Medulla oblongata (tissue), 1 donor: ENCODE measurements around the gene COL9A3.

ENCODE experiments used
- DNase-seq: peaks from one replicate; pipeline ENCODE4 v3.0.0-alpha.2; 2015; ENCODE audit errors: extremely low spot score

The COL9A3 gene

DNA sequence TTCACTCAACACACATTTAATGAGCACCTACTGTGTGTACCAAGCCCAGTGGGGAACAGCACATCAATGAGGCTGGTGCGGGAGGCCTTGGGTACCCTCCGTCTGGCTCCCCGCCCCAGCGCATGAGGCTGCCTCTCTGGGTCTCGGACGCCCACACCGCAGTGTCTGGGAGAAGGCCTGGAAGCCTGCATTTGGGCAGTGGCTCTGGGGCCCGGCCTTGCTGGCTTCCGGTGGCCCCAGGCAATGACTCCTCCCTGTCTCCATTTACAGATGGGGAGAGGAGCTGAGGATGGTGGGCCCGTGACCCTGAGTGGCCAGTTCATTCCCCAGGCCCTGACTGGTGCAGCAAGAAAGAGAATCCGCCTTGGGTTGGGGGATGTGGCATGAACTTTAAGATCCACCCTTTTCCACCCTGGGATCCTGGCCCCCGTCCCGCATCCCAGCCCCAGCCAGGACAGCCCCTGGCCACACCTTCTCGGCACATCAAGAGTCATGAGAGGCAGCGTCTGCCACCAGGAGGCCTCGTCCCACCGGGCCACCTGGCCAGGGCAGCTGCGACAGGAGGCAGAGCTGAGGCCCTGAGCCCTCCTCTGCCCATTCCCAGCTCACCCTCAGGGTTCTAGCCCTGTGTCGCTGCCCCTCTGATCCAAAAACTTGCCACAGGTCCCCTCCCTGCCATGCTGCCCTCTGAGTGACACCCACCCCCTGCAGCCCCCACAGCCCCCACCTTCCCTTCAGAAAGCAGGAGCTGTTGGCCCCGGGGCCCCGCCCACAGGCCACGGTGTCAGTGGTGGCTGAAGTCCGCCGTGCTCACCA, 38.0 kb upstream of the COL9A3 start:
- DNase-seq: no peak

DNA sequence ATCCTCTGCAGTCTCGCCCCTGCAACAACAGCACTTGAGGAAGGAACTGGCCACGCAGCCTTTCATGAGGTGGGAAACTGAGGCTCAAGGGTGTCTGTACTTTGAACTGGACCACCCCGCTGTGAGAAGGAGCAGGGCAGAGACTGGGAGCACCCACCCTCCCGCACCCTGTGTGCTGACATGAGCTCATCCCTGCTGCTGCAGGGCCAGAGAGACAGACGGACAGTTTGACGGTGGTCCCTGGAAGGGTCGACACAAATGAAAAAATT, 37.5 kb upstream of the COL9A3 start:
- DNase-seq: no peak

GRCh38 chr20:62780204-62780603, 36.6 kb upstream of the COL9A3 start:
- no peak for DNase-seq

GRCh38 chr20:62780696-62781095, 36.2 kb upstream of the COL9A3 start:
- DNase-seq: no peak

GRCh38 chr20:62782149-62782892, 34.5 kb upstream of the COL9A3 start:
- no peak for DNase-seq

GRCh38 chr20:62782893-62783278, 34.0 kb upstream of the COL9A3 start:
- no peak for DNase-seq

DNA sequence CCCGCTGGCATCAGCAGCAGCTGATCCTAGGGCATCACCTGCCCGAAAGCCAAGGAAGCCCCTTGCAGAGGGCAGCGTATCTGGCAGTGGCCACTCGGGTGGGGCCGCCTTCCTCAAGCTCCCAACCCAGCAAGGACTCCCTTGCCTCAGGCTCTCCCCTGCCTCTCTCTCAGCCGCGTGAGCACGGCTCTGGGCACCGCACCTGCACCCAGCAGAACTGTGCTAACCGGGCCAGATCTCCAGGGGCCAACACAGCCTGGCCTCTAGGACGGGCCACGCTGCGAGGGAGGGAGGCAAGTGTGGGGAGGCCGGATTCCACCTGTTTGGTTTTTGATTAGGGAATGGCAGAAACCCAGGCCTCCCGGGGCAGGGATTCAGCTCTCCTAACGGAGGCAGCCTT, 32.4 kb upstream of the COL9A3 start:
- DNase-seq: no peak

GRCh38 chr20:62785393-62785792, 31.5 kb upstream of the COL9A3 start:
- no peak for DNase-seq

GRCh38 chr20:62786157-62786556, 30.7 kb upstream of the COL9A3 start:
- no peak for DNase-seq

DNA sequence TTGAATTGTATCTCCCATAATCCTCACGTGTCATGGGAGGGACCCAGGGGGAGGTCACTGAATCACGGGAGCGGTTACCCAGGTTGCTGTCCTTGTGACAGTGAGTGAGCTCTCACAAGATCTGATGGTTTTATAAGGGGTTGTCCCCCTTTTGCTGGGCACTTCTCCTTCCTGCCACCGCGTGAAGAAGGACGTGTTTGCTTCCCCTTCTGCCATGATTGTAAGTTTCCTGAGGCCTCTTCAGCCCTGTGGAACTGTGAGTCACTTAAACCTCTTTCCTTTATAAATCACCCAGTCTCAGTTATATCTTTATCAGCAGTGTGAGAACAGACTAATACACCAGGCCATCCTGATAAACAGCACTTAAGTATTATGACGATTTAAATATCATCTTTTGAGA, 29.5 kb upstream of the COL9A3 start:
- no peak for DNase-seq

DNA sequence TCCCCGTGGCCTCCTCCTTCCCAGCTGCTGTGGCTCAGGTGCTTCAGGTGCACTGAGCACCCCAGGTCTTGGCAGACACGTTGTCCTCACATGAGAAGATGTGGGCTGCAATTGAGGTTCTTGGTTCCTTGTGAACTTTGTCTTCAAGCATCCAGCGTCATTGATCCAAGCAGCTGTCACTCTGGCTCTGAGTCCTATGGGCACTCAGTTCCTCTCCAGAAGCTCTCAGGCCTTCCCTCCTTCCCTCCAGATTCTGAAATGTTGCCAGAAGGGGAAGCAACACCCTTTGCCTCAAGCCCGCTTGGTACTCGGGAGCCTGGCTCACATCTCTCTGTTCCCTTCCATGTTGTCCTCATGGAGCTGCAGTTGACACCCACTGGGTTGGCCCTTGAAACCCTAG, 29.0 kb upstream of the COL9A3 start:
- no peak for DNase-seq

DNA sequence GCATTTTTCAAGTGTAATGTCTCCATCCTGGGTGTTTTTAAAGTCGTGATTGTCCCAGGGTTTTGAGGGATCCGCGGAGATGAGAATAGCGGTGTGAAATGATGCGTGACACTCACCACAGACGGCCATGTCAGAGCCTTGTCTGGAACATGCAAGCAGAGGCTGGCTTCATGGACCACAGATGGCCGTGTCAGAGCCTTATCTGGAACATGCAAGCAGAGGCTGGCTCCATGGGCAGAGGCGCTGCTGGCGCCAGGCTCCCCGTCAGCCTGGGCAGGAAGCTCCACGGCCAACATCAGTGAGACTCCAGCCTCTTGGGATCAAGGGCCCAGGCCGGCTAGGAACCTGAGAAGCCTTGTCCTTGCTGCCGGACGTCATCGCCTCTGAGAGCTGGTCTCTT, 28.2 kb upstream of the COL9A3 start:
- DNase-seq: no peak

GRCh38 chr20:62790075-62790474, 26.8 kb upstream of the COL9A3 start:
- DNase-seq: no peak

DNA sequence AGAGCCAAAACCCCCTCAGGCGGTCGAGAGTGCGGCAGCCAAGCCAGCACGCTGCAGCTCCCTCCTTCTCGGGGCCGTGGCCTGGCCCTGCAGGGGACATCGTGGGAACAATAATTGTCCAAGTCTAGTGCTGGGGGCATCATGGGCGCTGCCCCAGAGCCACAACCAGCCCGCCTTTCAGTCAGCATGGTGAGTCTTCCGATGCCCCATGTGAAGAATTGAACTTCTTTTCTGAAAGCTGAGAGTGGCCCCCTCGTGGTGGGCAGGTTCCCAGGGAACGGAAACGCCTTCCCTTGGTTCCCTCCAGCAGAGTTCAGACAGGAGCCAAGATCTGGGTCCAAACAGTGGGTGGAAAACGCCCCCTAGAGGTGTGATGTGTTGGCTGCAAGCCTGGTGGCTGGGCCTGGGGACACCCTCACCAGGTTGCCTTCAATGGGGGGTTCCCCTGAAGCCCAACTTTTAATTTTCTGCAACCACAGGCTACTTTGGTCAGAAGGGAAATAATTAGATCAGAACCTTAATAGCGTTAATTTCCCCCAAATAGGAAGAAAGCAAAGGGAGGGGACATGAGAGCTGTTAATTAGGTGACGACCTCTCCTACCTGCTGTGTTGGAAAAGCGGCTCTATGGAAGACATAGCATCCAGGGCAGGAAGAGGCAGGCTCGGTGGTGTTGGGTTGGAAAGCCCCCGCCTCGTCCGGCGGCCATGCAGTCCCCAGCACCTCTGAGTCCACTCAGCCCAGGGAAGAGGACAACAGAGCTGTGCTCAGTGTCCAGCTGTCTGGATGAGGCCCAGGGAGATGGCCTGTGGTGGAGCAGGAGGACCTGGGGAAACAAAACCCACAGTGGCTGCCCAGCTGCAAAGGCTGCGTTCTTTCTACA, 25.3 kb upstream of the COL9A3 start:
- DNase-seq: peak; percentile 96

DNA sequence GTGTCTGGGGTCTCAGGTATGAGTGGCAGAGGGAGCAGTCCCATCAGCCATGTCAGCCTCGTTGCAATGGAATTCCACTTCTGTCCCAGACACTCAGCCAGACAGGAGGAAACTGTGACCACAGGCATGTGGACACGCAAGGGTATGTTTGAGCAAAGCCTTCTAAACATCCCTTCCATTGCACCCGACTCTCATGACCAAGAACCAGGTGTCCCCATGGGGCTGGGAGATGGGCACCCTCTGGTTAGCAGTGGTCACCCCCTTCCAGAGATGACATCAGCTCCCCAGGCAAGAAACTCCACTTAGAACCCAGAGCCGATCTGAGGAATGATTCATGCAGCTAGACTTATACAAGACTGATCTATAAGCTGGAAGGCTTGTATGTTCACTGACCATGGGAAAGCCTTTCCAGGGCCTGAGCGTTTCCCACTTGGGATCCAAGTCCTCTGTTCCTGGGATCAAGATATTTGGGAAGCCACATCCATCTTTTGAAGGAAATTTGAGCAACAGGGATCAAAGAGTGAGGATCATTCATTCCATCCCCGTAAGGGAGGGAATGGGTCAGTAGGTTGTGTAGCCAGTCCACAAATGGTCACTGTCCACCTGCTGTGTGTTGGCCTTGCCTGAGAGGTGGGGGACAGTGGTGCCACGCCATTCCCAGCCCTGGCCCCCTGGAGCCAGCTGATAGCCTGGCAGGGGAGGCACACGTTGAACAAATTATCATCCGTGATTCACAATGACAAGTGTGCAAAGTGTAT, 24.5 kb upstream of the COL9A3 start:
- no peak for DNase-seq

DNA sequence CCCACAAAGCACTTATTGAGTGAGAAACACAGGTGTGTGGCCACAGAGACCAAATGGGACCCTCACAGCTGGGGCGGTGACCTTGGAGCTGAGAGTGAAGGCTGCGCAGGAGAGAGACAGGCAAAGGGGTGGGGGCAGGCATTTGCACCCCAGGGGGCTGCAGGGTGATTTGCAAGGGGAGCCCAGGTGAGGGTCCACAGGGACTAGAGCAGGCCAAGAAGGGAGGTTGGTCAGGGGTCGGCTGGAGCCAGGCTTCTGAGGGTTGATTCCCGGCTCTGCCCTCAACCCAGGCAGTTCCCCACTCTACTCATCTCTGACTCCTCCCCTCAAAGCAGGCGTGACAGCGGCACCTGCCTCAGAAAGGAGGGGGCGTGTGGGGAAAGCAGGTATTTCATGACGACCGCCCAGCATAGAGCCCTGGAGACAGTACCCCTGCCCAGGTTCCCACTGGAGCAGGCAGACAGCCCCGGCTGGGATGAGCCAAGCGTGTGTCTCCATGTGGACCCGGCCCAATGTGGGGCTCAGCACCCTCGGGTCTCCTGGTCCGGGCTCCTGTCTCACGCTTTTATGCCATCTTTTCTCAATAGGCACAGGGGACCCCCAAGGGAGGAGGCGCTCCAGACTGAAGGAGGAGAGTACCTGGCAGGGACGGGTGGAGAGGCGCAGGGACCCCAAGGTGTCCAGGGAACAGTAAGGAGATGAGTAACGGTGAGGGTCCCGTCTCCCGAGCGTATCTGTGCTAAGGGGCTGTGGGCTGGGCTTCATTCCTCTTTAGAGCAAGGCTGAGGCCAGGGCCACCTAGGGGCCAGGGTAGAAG, 23.7 kb upstream of the COL9A3 start:
- DNase-seq: no peak

DNA sequence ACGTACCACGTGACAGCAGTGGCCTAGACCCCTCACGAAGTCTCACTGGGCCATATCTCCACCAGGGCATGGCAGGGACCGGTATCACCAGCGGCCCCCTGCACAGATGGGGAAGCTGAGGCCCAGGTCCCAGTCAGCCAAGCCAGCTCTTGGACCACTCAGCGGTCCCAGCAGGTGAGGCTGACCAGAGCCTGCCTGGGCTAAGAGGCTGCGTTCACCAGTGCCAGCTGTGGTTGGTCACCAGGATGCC, 23.2 kb upstream of the COL9A3 start:
- DNase-seq: no peak

- peak; percentile 96 for DNase-seq
Observed at GRCh38 chr20:62794007-62794724, 22.7 kb upstream of the COL9A3 start.

- peak; percentile 43 for DNase-seq
Observed at GRCh38 chr20:62795023-62795761, 21.7 kb upstream of the COL9A3 start.
